WTC11 (cell line): ENCODE results near the gene HDDC3. TPM values are rescaled to one million over a fixed set of nuclear protein-coding genes. Genes with fewer than 3 reads are reported as not detected.

Source experiments
- ATAC-seq: fragments of 200-7000 bp; cut with Tn5 transposase; 2 replicates; pipeline ENCODE4 v1.10.0; 2021; ENCODE audit warnings: mild to moderate bottlenecking, moderate library complexity
- CTCF ChIA-PET: fragments of 300-600 bp; sonication (Branson Sonifier 250); formaldehyde crosslinking; loops from one replicate; lab custom pipeline; 2021; ENCODE audit warnings: antibody characterized with exemption; lab: Charles Lee
- POLR2A ChIA-PET: fragments of 350-600 bp; sonication (Branson Sonifier 250); formaldehyde crosslinking; loops from one replicate; lab custom pipeline; 2021; ENCODE audit warnings: antibody characterized with exemption; lab: Charles Lee
- DNase-seq: peaks from one replicate; pipeline ENCODE4 v3.0.0; 2021; ENCODE audit warnings: low spot score
- H3K27ac Mint-ChIP-seq: 2 replicates; pipeline ENCODE4 v1.8.0; 2021; ENCODE audit warnings: mixed read lengths
- H3K27me3 Mint-ChIP-seq: 2 replicates; pipeline ENCODE4 v1.8.0; 2021; ENCODE audit warnings: low read depth, mild to moderate bottlenecking, moderate library complexity, mixed read lengths
- H3K36me3 Mint-ChIP-seq: 2 replicates; pipeline ENCODE4 v1.8.0; 2021; ENCODE audit warnings: mixed read lengths
- H3K4me1 Mint-ChIP-seq: 2 replicates; pipeline ENCODE4 v1.8.0; 2022; ENCODE audit warnings: mixed read lengths
- H3K4me3 Mint-ChIP-seq: 2 replicates; pipeline ENCODE4 v1.8.0; 2021; ENCODE audit warnings: mild to moderate bottlenecking, moderate library complexity, mixed read lengths
- H3K9me3 Mint-ChIP-seq: 2 replicates; pipeline ENCODE4 v1.8.0; 2021; ENCODE audit warnings: mixed read lengths
- CBFB ChIP-seq: sonication (generic); formaldehyde crosslinking; IDR thresholded peaks from 2 replicates; pipeline ENCODE4 v1.8.1; 2022; ENCODE audit warnings: mild to moderate bottlenecking, low read depth, missing genetic modification reagents
- CREB1 ChIP-seq: sonication (generic); formaldehyde crosslinking; IDR thresholded peaks from 2 replicates; pipeline ENCODE4 v1.8.0; 2023; ENCODE audit warnings: mild to moderate bottlenecking, missing genetic modification reagents
- FOXK1 ChIP-seq: sonication (generic); formaldehyde crosslinking; IDR thresholded peaks from 2 replicates; pipeline ENCODE4 v1.8.0; 2022; ENCODE audit warnings: mild to moderate bottlenecking, moderate library complexity, missing genetic modification reagents
- IRF2 ChIP-seq: sonication (generic); formaldehyde crosslinking; IDR thresholded peaks from 2 replicates; pipeline ENCODE4 v1.8.0; 2022; ENCODE audit warnings: low read depth, missing genetic modification reagents, borderline replicate concordance
- JUN ChIP-seq: sonication (generic); formaldehyde crosslinking; IDR thresholded peaks from 2 replicates; pipeline ENCODE4 v1.8.0; 2023; ENCODE audit warnings: mild to moderate bottlenecking, missing genetic modification reagents
- MXD4 ChIP-seq: fragments of 250-450 bp; sonication (Bioruptor Pico); IDR thresholded peaks from 2 replicates; pipeline ENCODE4 v1.8.0; 2021; ENCODE audit warnings: mild to moderate bottlenecking, moderate library complexity, borderline replicate concordance
- NFATC4 ChIP-seq: fragments of 250-450 bp; sonication (Bioruptor Pico); IDR thresholded peaks from 2 replicates; pipeline ENCODE4 v1.9.0; 2021; ENCODE audit warnings: mild to moderate bottlenecking
- NR2C2 ChIP-seq: sonication (generic); formaldehyde crosslinking; IDR thresholded peaks from 2 replicates; pipeline ENCODE4 v1.8.0; 2022; ENCODE audit warnings: mild to moderate bottlenecking, missing genetic modification reagents
- RORB ChIP-seq: fragments of 250-450 bp; sonication (Bioruptor Pico); IDR thresholded peaks from 2 replicates; pipeline ENCODE4 v1.9.0; 2021; ENCODE audit warnings: mild to moderate bottlenecking
- SMAD3 ChIP-seq: sonication (generic); formaldehyde crosslinking; IDR thresholded peaks from 2 replicates; pipeline ENCODE4 v1.8.0; 2022; ENCODE audit warnings: missing genetic modification reagents, mild to moderate bottlenecking, borderline replicate concordance
- SP1 ChIP-seq: sonication (generic); formaldehyde crosslinking; conservative IDR thresholded peaks from 2 replicates; pipeline ENCODE4 v1.8.1; 2022; ENCODE audit warnings: missing genetic modification reagents
- TCF7 ChIP-seq: sonication (generic); formaldehyde crosslinking; IDR thresholded peaks from 2 replicates; pipeline ENCODE4 v1.8.0; 2022; ENCODE audit warnings: mild to moderate bottlenecking, low read depth, missing genetic modification reagents, moderate library complexity
- TP53 ChIP-seq: sonication (generic); formaldehyde crosslinking; IDR thresholded peaks from 2 replicates; pipeline ENCODE4 v1.8.1; 2023; ENCODE audit warnings: mild to moderate bottlenecking, missing genetic modification reagents
- total RNA-seq: library from RNA; stranded (reverse); gene quantifications from 3 replicates; pipeline ENCODE4 v1.2.3, GENCODE V29; 2021
- TF ChIP-seq, protein P1 (sequence below): fragments of 250-450 bp; sonication (Bioruptor Pico); conservative IDR thresholded peaks from 2 replicates; pipeline ENCODE4 v1.9.0; 2021; ENCODE audit warnings: mild to moderate bottlenecking
- TF ChIP-seq, protein P2 (sequence below): fragments of 250-450 bp; sonication (Bioruptor Pico); IDR thresholded peaks from 2 replicates; pipeline ENCODE4 v1.9.0; 2021; ENCODE audit warnings: moderate library complexity, mild to moderate bottlenecking, inconsistent platforms, borderline replicate concordance
- TF ChIP-seq, protein P3 (sequence below): sonication (generic); formaldehyde crosslinking; IDR thresholded peaks from 2 replicates; pipeline ENCODE4 v1.8.1; 2022; ENCODE audit warnings: mild to moderate bottlenecking, moderate library complexity, missing genetic modification reagents
- TF ChIP-seq, protein P4 (sequence below): fragments of 250-450 bp; sonication (Bioruptor Pico); IDR thresholded peaks from 2 replicates; pipeline ENCODE4 v1.9.0; 2021; ENCODE audit warnings: mild to moderate bottlenecking, borderline replicate concordance
- TF ChIP-seq, protein P5 (sequence below): sonication (generic); formaldehyde crosslinking; IDR thresholded peaks from 2 replicates; pipeline ENCODE4 v1.8.0; 2022; ENCODE audit warnings: mild to moderate bottlenecking, missing genetic modification reagents
- TF ChIP-seq, protein P6 (sequence below): sonication (generic); formaldehyde crosslinking; IDR thresholded peaks from 2 replicates; pipeline ENCODE4 v1.8.1; 2023; ENCODE audit warnings: mild to moderate bottlenecking, missing genetic modification reagents
- TF ChIP-seq, protein P7 (sequence below): sonication (generic); formaldehyde crosslinking; IDR thresholded peaks from 2 replicates; pipeline ENCODE4 v1.8.0; 2023; ENCODE audit warnings: missing genetic modification reagents

HDDC3 gene
- total RNA-seq, 1 experiment from 2014 or later, result 16.4 TPM

DNA sequence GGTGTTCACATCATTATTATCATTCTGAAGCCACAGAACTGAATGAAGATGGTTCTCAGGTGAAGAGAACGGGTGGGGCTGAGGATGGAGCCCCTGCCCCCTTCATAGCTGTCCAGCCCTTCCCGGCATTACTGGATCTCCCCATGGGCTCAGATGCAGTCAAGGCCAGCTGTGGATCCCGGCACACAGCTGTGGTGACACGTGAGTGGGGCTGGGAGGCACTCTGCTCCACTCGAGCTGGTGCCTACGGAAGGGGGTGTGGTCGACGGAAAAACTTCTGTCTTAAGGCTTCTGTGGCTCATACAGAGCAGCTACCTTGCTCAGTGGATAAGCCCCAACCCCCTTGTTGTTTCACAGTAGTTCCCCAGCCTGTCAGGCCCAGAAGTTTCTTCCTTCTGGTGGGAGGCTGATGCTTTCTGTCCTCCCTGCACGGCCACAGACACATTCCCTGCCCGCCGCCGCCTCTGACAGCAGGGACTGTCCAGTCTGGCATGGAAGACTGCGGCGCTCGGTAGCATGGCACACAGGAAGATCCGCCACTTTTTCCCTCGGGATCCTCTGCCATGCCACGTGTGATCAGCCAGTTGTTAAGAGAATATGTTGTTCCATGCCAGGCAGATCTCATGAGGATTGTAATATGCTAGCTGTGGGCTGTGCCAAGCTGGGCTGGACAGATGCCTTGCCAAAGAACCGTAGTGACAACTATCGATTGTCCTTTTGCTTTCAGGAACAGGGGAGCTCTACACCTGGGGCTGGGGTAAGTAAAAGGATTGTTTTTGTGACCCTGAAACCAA lies 28.1 kb upstream of the HDDC3 start (continued):
- TF ChIP-seq, protein P1, sequence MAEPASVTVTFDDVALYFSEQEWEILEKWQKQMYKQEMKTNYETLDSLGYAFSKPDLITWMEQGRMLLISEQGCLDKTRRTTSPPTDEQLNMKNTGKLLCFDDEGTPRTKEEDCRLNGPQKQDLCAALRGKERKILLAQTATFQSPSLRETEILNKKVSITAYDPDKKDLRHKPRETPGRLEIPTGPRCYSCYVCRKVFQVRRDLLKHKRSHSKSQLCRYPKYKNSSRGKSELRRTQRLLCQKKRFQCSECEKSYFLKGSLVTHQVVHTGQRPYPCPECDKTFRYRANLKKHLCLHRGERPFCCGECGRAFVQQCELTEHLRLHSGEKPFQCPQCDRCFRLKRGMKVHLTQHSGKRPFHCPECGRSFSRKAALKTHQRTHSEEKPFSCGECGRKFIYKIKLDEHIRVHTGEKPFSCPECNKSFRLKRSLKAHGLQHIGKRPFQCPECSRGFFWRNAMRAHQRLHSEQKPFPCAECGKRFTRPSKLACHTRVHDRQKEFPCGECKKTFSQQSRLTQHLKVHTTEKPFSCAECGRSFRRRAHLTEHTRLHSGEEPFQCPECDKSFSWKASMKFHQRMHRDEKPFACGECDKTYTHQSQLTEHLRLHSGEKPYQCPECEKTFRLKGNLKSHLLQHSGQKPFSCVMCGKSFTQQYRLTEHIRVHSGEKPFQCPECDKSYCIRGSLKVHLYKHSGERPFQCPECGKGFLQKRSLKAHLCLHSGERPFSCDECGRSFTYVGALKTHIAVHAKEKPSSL (CRISPR knock-in tag), result no peak
- no peak for TF ChIP-seq FOXK1 (CRISPR knock-in tag)
- no peak for TF ChIP-seq NFATC4 (CRISPR knock-in tag)
- no peak for TF ChIP-seq MXD4 (CRISPR knock-in tag)
- TF ChIP-seq TCF7, result no peak

DNA sequence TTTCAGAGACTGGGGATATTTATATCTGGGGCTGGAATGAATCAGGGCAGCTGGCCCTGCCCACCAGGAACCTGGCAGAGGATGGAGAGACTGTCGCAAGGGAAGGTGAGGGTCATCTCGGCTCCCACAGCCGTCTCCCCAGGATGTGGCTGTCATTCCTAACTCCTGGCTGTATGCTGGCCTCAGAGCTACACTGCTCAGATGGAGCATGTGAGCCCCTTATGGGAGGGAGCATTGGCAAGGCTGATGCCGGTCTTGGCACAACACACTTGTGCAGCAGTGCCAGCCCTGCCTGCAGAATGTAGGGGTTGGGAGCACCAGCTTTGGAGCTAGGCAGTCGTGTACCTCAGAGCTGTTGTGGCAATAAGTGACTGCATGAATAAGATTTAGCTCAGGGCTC lies 27.5 kb upstream of the HDDC3 start:
- Mint-ChIP-seq H3K27me3 (no peaks in the 10 kb centered on the region), H3K4me1 (peaks cover 16% of the 10 kb centered on the region), H3K36me3 (peaks cover 45% of the 10 kb centered on the region), H3K9me3 (no peaks in the 10 kb centered on the region), H3K27ac (no peak overlapping the region), H3K4me3 (no peak overlapping the region)
- ATAC-seq (no peak), DNase-seq (no peak)
- POLR2A ChIA-PET, result no interaction called here
- CTCF ChIA-PET, result interaction anchor here (3.4 kb wide), 1 partner anchor 28 kb away, joined by 15 read pairs; the partner anchor contains the start of gene HDDC3
- TF ChIP-seq, protein P2, sequence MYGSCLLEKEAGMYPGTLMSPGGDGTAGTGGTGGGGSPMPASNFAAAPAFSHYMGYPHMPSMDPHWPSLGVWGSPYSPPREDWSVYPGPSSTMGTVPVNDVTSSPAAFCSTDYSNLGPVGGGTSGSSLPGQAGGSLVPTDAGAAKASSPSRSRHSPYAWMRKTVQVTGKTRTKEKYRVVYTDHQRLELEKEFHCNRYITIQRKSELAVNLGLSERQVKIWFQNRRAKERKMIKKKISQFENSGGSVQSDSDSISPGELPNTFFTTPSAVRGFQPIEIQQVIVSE (CRISPR knock-in tag), result no peak
- TF ChIP-seq, protein P3, sequence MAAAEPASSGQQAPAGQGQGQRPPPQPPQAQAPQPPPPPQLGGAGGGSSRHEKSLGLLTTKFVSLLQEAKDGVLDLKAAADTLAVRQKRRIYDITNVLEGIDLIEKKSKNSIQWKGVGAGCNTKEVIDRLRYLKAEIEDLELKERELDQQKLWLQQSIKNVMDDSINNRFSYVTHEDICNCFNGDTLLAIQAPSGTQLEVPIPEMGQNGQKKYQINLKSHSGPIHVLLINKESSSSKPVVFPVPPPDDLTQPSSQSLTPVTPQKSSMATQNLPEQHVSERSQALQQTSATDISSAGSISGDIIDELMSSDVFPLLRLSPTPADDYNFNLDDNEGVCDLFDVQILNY (CRISPR knock-in tag), result no peak
- TF ChIP-seq, protein P4, sequence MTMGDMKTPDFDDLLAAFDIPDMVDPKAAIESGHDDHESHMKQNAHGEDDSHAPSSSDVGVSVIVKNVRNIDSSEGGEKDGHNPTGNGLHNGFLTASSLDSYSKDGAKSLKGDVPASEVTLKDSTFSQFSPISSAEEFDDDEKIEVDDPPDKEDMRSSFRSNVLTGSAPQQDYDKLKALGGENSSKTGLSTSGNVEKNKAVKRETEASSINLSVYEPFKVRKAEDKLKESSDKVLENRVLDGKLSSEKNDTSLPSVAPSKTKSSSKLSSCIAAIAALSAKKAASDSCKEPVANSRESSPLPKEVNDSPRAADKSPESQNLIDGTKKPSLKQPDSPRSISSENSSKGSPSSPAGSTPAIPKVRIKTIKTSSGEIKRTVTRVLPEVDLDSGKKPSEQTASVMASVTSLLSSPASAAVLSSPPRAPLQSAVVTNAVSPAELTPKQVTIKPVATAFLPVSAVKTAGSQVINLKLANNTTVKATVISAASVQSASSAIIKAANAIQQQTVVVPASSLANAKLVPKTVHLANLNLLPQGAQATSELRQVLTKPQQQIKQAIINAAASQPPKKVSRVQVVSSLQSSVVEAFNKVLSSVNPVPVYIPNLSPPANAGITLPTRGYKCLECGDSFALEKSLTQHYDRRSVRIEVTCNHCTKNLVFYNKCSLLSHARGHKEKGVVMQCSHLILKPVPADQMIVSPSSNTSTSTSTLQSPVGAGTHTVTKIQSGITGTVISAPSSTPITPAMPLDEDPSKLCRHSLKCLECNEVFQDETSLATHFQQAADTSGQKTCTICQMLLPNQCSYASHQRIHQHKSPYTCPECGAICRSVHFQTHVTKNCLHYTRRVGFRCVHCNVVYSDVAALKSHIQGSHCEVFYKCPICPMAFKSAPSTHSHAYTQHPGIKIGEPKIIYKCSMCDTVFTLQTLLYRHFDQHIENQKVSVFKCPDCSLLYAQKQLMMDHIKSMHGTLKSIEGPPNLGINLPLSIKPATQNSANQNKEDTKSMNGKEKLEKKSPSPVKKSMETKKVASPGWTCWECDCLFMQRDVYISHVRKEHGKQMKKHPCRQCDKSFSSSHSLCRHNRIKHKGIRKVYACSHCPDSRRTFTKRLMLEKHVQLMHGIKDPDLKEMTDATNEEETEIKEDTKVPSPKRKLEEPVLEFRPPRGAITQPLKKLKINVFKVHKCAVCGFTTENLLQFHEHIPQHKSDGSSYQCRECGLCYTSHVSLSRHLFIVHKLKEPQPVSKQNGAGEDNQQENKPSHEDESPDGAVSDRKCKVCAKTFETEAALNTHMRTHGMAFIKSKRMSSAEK, result no peak
- TF ChIP-seq, protein P5, sequence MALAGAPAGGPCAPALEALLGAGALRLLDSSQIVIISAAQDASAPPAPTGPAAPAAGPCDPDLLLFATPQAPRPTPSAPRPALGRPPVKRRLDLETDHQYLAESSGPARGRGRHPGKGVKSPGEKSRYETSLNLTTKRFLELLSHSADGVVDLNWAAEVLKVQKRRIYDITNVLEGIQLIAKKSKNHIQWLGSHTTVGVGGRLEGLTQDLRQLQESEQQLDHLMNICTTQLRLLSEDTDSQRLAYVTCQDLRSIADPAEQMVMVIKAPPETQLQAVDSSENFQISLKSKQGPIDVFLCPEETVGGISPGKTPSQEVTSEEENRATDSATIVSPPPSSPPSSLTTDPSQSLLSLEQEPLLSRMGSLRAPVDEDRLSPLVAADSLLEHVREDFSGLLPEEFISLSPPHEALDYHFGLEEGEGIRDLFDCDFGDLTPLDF (CRISPR knock-in tag), result no peak
- TF ChIP-seq SP1 (no peak), CBFB (CRISPR knock-in tag) (no peak), CREB1 (no peak), NR2C2 (no peak), RORB (CRISPR knock-in tag) (no peak), SMAD3 (CRISPR knock-in tag) (no peak), TP53 (CRISPR knock-in tag) (no peak), TCF7 (no peak), IRF2 (CRISPR knock-in tag) (no peak), JUN (no peak)
- TF ChIP-seq, protein P6, sequence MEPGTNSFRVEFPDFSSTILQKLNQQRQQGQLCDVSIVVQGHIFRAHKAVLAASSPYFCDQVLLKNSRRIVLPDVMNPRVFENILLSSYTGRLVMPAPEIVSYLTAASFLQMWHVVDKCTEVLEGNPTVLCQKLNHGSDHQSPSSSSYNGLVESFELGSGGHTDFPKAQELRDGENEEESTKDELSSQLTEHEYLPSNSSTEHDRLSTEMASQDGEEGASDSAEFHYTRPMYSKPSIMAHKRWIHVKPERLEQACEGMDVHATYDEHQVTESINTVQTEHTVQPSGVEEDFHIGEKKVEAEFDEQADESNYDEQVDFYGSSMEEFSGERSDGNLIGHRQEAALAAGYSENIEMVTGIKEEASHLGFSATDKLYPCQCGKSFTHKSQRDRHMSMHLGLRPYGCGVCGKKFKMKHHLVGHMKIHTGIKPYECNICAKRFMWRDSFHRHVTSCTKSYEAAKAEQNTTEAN (CRISPR knock-in tag), result no peak
- TF ChIP-seq, protein P7, sequence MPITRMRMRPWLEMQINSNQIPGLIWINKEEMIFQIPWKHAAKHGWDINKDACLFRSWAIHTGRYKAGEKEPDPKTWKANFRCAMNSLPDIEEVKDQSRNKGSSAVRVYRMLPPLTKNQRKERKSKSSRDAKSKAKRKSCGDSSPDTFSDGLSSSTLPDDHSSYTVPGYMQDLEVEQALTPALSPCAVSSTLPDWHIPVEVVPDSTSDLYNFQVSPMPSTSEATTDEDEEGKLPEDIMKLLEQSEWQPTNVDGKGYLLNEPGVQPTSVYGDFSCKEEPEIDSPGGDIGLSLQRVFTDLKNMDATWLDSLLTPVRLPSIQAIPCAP, result no peak
